Epidermal melanocyte (primary cell): ENCODE data around the gene SPRY1.

ENCODE experiments used
- DNase-seq: peaks from one replicate; pipeline ENCODE4 v3.0.0; 2011; ENCODE audit warnings: low spot score; ENCODE audit not compliant: insufficient read length

Gene SPRY1

GRCh38 chr4:123379392-123379791, 17.2 kb upstream of the SPRY1 start:
- no peak for DNase-seq

DNA sequence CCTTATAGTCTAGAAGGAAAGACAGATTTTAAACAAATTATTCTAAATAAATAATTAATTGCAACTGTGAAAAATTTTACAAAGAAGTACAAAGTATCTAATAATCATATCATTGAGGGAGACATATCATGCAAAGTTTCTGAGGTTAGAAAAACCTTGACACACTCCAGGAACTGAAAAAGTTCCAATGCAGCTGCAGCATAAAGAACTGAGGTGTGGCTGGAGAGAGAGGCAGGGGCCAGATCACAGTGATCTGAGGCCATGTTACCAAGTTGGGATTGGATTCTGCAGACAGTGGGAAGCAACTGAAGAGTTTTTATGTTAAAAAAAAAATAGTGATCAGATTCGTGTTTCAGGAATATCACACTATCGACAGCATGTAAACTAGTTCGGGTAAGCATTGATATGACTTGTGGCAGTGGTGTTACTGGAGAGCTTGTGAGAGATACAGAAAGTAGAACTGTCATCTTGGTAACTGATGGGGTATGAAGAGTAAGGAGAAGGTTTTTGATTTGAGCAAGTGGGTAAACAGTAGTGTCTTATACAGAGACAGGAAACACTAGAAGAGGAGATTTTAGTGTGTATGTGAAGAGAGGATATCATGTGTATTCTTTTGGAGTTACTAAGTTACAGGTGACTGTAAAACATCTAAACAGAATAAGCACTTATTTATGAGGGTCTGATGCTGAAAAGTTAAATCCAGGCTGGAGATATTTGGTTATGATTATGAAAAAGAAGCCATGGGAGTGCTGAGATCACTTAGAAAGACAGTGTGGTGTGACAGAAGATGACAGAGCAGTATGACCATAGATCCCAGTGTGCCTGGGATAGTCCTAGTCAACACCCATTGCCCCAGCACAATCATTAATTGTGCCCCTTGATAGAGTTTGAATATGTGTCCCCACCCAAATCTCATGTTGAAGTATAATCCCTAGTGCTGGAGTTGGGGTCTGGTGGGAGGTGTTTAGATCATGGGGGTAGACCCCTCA, 15.6 kb upstream of the SPRY1 start:
- DNase-seq = no peak

DNA sequence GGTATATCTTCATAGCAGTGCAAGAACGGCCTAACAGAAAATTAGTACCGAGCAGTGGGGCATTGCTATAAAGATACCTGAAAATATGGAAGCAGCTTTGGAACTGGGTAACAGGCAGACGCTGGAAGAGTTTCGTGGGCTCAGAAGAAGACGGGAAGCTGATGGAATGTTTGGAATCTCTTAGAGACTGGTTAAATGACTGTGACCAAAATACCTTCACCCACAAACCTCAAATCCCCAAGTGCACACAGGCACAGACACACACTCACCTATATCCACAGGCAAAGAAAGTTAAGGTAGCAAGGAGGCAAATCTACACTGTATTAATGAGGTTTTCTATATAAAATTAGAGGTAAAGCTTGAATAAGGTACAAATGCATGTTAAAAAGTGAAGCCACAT, 14.6 kb upstream of the SPRY1 start:
- no peak for DNase-seq

DNA sequence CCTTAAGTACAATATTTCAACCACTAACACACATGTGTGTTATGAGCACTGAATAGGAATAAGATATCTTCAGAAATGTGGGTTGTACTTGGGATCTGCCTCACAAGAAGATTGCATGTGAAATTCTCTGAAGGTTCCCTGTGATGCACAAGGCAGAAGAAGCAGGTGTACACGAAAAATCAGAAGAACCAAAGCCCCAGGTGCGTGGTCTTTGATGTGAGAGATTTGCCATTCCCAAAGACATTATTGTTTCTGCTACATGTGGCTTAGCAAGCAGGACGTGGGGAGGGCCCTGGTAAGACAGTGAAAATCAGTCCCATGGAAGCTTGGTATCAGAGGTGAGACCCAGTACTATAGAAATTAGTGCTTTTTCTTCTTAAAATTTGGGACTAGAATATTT, 13.0 kb upstream of the SPRY1 start:
- DNase-seq = no peak

DNA sequence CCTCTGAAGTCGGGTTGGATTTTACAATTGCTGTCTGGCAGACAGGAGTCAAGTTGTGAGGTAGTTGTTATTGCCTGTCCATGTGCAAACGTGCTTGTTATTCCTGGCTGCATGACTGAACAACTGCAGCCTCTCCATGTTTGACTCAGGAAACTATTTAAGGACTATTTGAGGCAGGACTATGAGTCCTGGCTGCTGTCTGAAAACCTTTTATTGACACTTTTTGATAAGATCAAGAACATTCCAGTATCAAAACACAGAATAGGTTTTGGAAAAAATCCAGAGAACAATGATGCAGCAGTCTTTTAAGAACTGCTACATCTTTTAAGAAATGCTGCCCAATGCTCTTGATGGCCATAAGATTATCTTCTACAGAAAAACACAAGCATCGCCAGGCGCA, 10.0 kb upstream of the SPRY1 start:
- no peak for DNase-seq

- DNase-seq = no peak
These were observed 5.6 kb upstream of the SPRY1 start for GRCh38 chr4:123390846-123391456.

DNA sequence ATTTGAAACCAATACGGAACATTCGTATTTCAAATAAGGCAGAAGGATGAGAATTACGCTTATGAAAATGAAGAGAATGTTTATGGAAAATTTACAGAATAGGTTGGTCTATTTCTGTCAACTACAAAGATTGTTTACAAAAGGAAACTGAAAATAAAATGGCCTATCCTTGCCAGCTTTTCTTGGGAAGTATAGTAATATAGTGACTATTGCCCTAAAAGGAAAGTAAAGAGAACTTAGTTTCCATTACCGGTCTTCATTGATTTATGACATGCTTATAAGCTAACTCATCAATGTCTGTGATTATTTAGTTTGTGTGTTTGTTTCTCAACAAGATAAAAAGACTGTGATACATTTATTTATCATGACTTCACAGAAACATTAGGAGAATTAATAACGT, 2.9 kb upstream of the SPRY1 start:
- DNase-seq = no peak

GRCh38 chr4:123397144-123398065, 810 bp downstream of the SPRY1 start:
- DNase-seq = no peak

GRCh38 chr4:123398066-123398852, 1.7 kb downstream of the SPRY1 start:
- DNase-seq = no peak

- DNase-seq = no peak
These were observed 2.4 kb downstream of the SPRY1 start for GRCh38 chr4:123398853-123399626.

DNA sequence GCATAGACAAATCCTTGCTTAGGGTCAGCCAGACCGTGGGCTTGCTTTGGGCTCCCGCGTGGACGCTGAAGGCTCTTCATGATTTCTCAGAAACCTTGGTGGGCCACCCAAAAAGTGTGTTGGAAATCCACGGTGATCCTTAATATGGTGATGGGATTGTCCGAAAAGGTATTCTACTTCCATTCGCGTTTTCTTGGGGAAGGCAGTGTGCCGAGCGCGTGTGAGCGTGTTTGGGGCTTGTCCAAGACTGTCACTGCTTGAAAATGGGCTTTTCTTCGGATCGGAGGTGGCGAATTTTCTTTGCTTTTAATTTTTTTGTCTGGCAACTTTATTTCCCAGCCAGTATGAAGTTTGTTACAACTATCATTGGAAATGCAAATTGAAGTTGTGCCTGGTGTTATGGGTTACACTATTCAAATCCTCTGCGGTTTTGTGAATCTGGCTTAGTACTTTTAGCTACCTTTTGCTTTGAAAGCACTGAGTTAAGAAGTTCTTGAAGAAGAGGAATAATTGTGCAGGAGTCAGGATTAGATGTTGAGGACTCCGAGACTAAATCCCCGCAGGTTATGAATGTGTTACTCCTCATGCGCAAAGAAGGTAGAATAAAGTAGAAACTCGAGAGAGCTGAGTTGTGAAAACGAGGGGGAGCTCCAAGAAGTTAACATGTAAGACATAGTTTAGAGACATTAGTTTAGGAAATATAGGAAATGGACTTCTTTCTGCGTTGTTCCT, 3.2 kb downstream of the SPRY1 start:
- no peak for DNase-seq

DNA sequence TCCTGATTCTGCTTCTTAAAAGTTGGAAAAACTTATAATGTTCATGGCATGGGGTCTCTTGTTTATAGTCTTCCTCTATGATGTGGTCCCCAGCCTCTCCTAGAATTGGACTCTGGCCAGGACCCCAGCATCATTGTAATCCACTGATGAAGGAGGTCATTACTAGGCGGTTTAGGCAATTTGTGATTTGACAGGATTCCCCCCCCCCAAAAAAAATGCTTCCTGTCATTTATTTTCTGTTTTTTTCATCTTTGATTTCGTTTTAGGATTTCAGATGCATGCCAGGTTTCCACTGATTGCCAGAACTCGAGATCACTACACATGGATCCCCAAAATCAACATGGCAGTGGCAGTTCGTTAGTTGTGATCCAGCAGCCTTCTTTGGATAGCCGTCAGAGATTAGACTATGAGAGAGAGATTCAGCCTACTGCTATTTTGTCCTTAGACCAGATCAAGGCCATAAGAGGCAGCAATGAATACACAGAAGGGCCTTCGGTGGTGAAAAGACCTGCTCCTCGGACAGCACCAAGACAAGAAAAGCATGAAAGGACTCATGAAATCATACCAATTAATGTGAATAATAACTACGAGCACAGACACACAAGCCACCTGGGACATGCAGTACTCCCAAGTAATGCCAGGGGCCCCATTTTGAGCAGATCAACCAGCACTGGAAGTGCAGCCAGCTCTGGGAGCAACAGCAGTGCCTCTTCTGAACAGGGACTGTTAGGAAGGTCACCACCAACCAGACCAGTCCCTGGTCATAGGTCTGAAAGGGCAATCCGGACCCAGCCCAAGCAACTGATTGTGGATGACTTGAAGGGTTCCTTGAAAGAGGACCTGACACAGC, 4.9 kb downstream of the SPRY1 start:
- no peak for DNase-seq

DNA sequence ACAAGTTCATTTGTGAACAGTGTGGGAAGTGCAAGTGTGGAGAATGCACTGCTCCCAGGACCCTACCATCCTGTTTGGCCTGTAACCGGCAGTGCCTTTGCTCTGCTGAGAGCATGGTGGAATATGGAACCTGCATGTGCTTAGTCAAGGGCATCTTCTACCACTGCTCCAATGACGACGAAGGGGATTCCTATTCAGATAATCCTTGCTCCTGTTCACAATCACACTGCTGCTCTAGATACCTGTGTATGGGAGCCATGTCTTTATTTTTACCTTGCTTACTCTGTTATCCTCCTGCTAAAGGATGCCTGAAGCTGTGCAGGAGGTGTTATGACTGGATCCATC, 5.5 kb downstream of the SPRY1 start:
- DNase-seq = no peak

- no peak for DNase-seq
These were observed 6.5 kb downstream of the SPRY1 start for GRCh38 chr4:123403080-123403604.

GRCh38 chr4:123404533-123404932, 7.9 kb downstream of the SPRY1 start:
- DNase-seq = no peak

GRCh38 chr4:123405267-123405865, 8.8 kb downstream of the SPRY1 start:
- no peak for DNase-seq

DNA sequence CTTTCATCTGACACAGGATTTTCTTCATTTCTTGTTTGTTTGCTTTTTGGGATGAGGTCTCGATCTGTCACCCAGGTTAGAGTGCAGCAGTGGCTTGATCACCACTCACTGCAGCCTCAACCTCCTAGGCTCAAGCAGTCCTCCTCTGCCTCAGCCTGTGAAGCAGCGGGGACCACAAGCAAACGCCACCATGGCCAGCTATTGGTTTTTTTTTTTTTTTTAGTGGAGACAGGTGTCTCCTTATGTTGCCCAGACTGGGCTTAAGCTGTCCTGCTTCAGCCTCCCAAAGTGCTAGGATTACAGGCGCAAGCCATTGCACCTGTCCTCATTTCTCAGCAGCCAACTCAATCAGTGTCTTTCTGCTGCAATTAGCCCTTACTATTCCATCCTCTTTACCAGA, 10.3 kb downstream of the SPRY1 start:
- DNase-seq = no peak

DNA sequence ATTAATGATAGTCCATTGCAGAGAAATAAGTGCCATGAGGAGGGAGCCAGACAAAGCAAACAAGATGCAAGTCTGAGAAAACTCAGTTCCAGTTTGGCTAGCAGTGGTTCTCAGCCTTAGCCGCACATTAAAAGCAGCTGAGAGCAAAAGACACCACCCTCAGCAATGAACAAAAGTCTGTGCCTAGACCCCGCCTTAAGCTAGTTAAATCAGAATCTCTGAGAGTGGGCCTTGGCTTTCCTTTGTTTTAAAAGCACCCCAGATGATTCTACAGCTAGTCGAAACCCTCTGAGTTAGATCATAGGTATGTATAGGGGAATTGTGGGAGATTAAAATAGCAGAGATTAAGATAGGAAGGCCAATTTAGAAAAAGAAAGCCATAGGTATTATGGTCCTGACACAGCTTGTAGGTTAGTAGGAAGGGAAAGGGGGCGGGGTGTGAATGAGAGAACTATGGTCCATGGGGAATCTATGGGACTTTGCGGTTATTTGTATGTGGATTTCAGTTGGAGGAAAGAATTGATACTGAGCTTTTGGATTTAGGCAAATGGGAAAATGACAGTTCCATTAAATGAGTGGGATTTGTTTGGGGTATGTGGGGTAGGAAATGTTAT, 12.0 kb downstream of the SPRY1 start:
- DNase-seq = no peak
